ENCODE data around the gene IGF1R. TPM values are rescaled to one million over a fixed set of nuclear protein-coding genes. Genes with fewer than 3 reads are reported as not detected.

Gene IGF1R
- total and polyA plus RNA-seq, 2 donors (not counting 3 experiments of a cell fraction or from before 2014, with no cell fraction given): 16.1 to 59.1 TPM

GRCh38 chr15:98809273-98809672, 160.9 kb downstream of the IGF1R start:
- Histone ChIP-seq H3K36me3 (ENCODE audit: control insufficient read depth in 2 of 2, extremely low read depth in 1 of 2, insufficient read depth in 2 of 2, low read length in 2 of 2) (no peaks in the 10 kb centered on the region), H3K27me3 (ENCODE audit: control insufficient read depth in 2 of 2, insufficient read depth in 2 of 2, low read length in 2 of 2) (no peaks in the 10 kb centered on the region), H3K9me3 (replicated peaks; ENCODE audit: control insufficient read depth, insufficient read depth, low read length) (no peaks in the 10 kb centered on the region), H3K27ac (ENCODE audit: insufficient read depth, low read depth, low read length) (no peak overlapping the region), H3K9me1 (replicated peaks; ENCODE audit: control insufficient read depth, extremely low read depth, insufficient read depth, low read length) (no peaks in the 10 kb centered on the region), H3K4me3 (replicated peaks in 1 of 3; ENCODE audit: insufficient read depth in 1 of 3, low read depth in 1 of 3, low read length in 3 of 3) (no peak overlapping the region), H3K9ac (replicated peaks; ENCODE audit: extremely low read depth, insufficient read depth, low read length) (no peak overlapping the region), H4K20me1 (replicated peaks; ENCODE audit: control insufficient read depth, extremely low read depth, insufficient read depth, low read length) (peaks cover 3% of the 10 kb centered on the region), H2AFZ (ENCODE audit: low read depth, low read length) (no peak overlapping the region), H3K4me2 (ENCODE audit: insufficient read depth, low read length) (no peak overlapping the region), H3K4me1 (ENCODE audit: control insufficient read depth, extremely low read depth, insufficient read depth, low read length) (peaks cover 16% of the 10 kb centered on the region), H3K79me2 (ENCODE audit: control insufficient read depth, insufficient read depth, low read length) (peaks cover 8% of the 10 kb centered on the region)
- TF ChIP-seq EZH2 (IDR thresholded peaks at IDR 0.05; ENCODE audit: borderline replicate concordance, low read depth, low read length, severe bottlenecking) (no peak), FOS (IDR thresholded peaks at IDR 0.05; ENCODE audit: borderline replicate concordance, insufficient read depth, low read length) (no peak), POLR2AphosphoS5 (IDR thresholded peaks at IDR 0.05; ENCODE audit: insufficient read depth, low read depth, low read length) (no peak)
- TF ChIP-seq, protein P1, sequence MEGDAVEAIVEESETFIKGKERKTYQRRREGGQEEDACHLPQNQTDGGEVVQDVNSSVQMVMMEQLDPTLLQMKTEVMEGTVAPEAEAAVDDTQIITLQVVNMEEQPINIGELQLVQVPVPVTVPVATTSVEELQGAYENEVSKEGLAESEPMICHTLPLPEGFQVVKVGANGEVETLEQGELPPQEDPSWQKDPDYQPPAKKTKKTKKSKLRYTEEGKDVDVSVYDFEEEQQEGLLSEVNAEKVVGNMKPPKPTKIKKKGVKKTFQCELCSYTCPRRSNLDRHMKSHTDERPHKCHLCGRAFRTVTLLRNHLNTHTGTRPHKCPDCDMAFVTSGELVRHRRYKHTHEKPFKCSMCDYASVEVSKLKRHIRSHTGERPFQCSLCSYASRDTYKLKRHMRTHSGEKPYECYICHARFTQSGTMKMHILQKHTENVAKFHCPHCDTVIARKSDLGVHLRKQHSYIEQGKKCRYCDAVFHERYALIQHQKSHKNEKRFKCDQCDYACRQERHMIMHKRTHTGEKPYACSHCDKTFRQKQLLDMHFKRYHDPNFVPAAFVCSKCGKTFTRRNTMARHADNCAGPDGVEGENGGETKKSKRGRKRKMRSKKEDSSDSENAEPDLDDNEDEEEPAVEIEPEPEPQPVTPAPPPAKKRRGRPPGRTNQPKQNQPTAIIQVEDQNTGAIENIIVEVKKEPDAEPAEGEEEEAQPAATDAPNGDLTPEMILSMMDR (IDR thresholded peaks at IDR 0.05; ENCODE audit: extremely low read depth in 1 of 2, insufficient read depth in 1 of 2, low read depth in 1 of 2, low read length in 2 of 2): no peak
- no peak for FAIRE-seq
- dilution Hi-C loops (cut with MboI; ENCODE audit: extremely low pct_ligation_motif_present, low sequenced_read_pairs) (no loop called here), intact Hi-C loops (cut with micrococcal nuclease) (no loop called here)
- no peak for DNase-seq (ENCODE audit: low read depth, low spot score)
- no TSS peak for BruUV-seq (replicated peaks)
- CTCF ChIA-PET: no interaction called here
- POLR2A ChIA-PET: no interaction called here
